Measurements from ENCODE around the gene UVRAG.

- no peak for TF ChIP-seq EGR1 (IDR thresholded peaks at IDR 0.05; ENCODE audit: low read depth in 2 of 2)
- TF ChIP-seq YY1 (IDR thresholded peaks at IDR 0.05): no peak
- TF ChIP-seq CTCF (IDR thresholded peaks at IDR 0.05; ENCODE audit: low read depth, low read length, missing input control): no peak
- no peak for TF ChIP-seq ZBTB33 (IDR thresholded peaks at IDR 0.05)
- no peak for TF ChIP-seq MAX (IDR thresholded peaks at IDR 0.05)
- no peak for TF ChIP-seq HNF4G (IDR thresholded peaks at IDR 0.05)
- TF ChIP-seq GABPA (IDR thresholded peaks at IDR 0.05 in 1 of 2, conservative IDR thresholded peaks at IDR 0.05 in 1 of 2): no peak
- TF ChIP-seq REST (IDR thresholded peaks at IDR 0.05): no peak
- no peak for TF ChIP-seq SP1 (IDR thresholded peaks at IDR 0.05)
- no peak for TF ChIP-seq RAD21 (IDR thresholded peaks at IDR 0.05)
These were observed 338.5 kb downstream of the UVRAG start for GRCh38 chr11:76153571-76153923.
